ENCODE results near the gene MGME1. TPM values are rescaled to one million over a fixed set of nuclear protein-coding genes. Genes with fewer than 3 reads are reported as not detected.
A peak's percentile ranks its signal among the peaks of the same experiment; 100 is the strongest.

The MGME1 gene
- total and polyA plus RNA-seq, 2 of the 13 experiments (the other 11 are each of a cell fraction or from before 2014, with no cell fraction given), result 36.7 to 66.6 TPM

GRCh38 chr20:17958373-17959256, 10.2 kb upstream of the MGME1 start (continued):
- TF ChIP-seq ZNF44 (CRISPR knock-in tag; IDR thresholded peaks at IDR 0.05), result 0 out of 2 replicates have a peak, but pooled peaks have one; percentile 32
- peak; percentile 83; the same call in 1 of the 2 replicates for TF ChIP-seq FOXJ3 (CRISPR knock-in tag; IDR thresholded peaks at IDR 0.05; ENCODE audit: borderline replicate concordance)
- peak; percentile 53; the same call in 1 of the 2 replicates for TF ChIP-seq HMG20B (CRISPR knock-in tag; conservative IDR thresholded peaks at IDR 0.05)
- TF ChIP-seq TRAFD1 (CRISPR knock-in tag; IDR thresholded peaks at IDR 0.05; ENCODE audit: borderline replicate concordance), result no peak
- TF ChIP-seq TBX2 (CRISPR knock-in tag; IDR thresholded peaks at IDR 0.05; ENCODE audit: borderline replicate concordance), result peak; percentile 80
- 0 out of 2 replicates have a peak, but pooled peaks have one; percentile 66 for TF ChIP-seq AKAP8 (CRISPR knock-in tag; IDR thresholded peaks at IDR 0.05)
- TF ChIP-seq GABPA (IDR thresholded peaks at IDR 0.05; ENCODE audit: low read depth, low read length), result no peak
- TF ChIP-seq GABPA (CRISPR knock-in tag; IDR thresholded peaks at IDR 0.05; ENCODE audit: low read depth), result no peak
- no peak for TF ChIP-seq CEBPB (IDR thresholded peaks at IDR 0.05; ENCODE audit: borderline replicate concordance, low read depth, low read length)
- TF ChIP-seq ARNT (IDR thresholded peaks at IDR 0.05), result no peak
- no peak for TF ChIP-seq HBP1 (CRISPR knock-in tag; IDR thresholded peaks at IDR 0.05; ENCODE audit: low read depth)
- no peak for TF ChIP-seq JUN (CRISPR knock-in tag; IDR thresholded peaks at IDR 0.05)
- peak; percentile 67 for TF ChIP-seq ATF2 (CRISPR knock-in tag; IDR thresholded peaks at IDR 0.05)
- TF ChIP-seq ARNT2 (CRISPR knock-in tag; IDR thresholded peaks at IDR 0.05; ENCODE audit: low read depth), result no peak
- TF ChIP-seq NCOA2 (CRISPR knock-in tag; IDR thresholded peaks at IDR 0.05), result peak; percentile 92

Measured in HepG2 (cell line).